ENCODE results near the gene PBX4. TPM values are rescaled to one million over a fixed set of nuclear protein-coding genes. Genes with fewer than 3 reads are reported as not detected.
A peak's percentile ranks its signal among the peaks of the same experiment; 100 is the strongest.

PBX4 gene
- total RNA-seq, 2 donors from 2014 or later = 28.3 to 56.8 TPM

GRCh38 chr19:19515642-19516519 lies 102.6 kb downstream of the PBX4 start, which contains the start of gene NDUFA13:
NDUFA13 (plus strand) TSS chr19:19516225; CDS start chr19:19516239, 14 bp downstream.
- peak; percentile 93 to 96 for DNase-seq
- no peaks in the 10 kb centered on the region for H3K9me3 Mint-ChIP-seq
- no peaks in the 10 kb centered on the region for H3K27me3 Mint-ChIP-seq (ENCODE audit: low read depth)
- peak within 1 kb of the TSS; percentile 97 for H3K27ac Mint-ChIP-seq
- ATAC-seq (replicated peaks in 1 of 2) = peak; percentile 94 to 97
- H3K36me3 Mint-ChIP-seq (ENCODE audit: insufficient read depth in 2 of 2) = peaks cover 7 to 19% of the 10 kb centered on the region in 2 donors
- H3K4me1 Mint-ChIP-seq (ENCODE audit: low read depth) = peaks cover 33% of the 10 kb centered on the region
- peak within 1 kb of the TSS; percentile 93 to 96 for H3K4me3 Mint-ChIP-seq

- DNase-seq (no peak), ATAC-seq (replicated peaks in 1 of 2) (no peak)
- Mint-ChIP-seq H3K4me3 (peak within 1 kb of the TSS; percentile 93 to 96), H3K27me3 (ENCODE audit: low read depth) (no peaks in the 10 kb centered on the region), H3K4me1 (ENCODE audit: low read depth) (peaks cover 27% of the 10 kb centered on the region), H3K27ac (peak within 1 kb of the TSS; percentile 97), H3K9me3 (no peaks in the 10 kb centered on the region), H3K36me3 (ENCODE audit: insufficient read depth in 2 of 2) (peaks cover 4 to 12% of the 10 kb centered on the region in 2 donors)
These were observed 103.4 kb downstream of the PBX4 start, which contains the start of gene TSSK6 for GRCh38 chr19:19514881-19515641. TSSK6 (minus strand) TSS chr19:19515548; CDS start chr19:19515427, 121 bp downstream.

- Mint-ChIP-seq H3K27ac (no peak overlapping the region), H3K4me3 (peak overlapping the region; percentile 43 to 62), H3K9me3 (no peaks in the 10 kb centered on the region), H3K4me1 (ENCODE audit: low read depth) (peaks cover 19% of the 10 kb centered on the region), H3K36me3 (ENCODE audit: insufficient read depth in 2 of 2) (peaks cover 0 to 4% of the 10 kb centered on the region in 2 donors), H3K27me3 (ENCODE audit: low read depth) (no peaks in the 10 kb centered on the region)
- DNase-seq (no peak), ATAC-seq (replicated peaks in 1 of 2) (no peak)
These were observed 104.3 kb downstream of the PBX4 start for GRCh38 chr19:19514215-19514657.

- no peaks in the 10 kb centered on the region for H3K9me3 Mint-ChIP-seq
- no peaks in the 10 kb centered on the region for H3K27me3 Mint-ChIP-seq (ENCODE audit: low read depth)
- peak overlapping the region in 1 of 2 donors; percentile 42 for H3K4me3 Mint-ChIP-seq
- DNase-seq = no peak
- H3K27ac Mint-ChIP-seq = no peak overlapping the region
- no peak for ATAC-seq (replicated peaks in 1 of 2)
- H3K36me3 Mint-ChIP-seq (ENCODE audit: insufficient read depth in 2 of 2) = peaks cover 0 to 2% of the 10 kb centered on the region in 2 donors
- peaks cover 16% of the 10 kb centered on the region for H3K4me1 Mint-ChIP-seq (ENCODE audit: low read depth)
These were observed 104.8 kb downstream of the PBX4 start for GRCh38 chr19:19513682-19514081.

Other genes with a start within 250 kb of the PBX4 start
- 100 to 1,000 TPM; 100 to 126 TPM for gene GATAD2A, start 213.0 kb downstream of the PBX4 start, total RNA-seq
- gene TSSK6, start 103.1 kb downstream of the PBX4 start, total RNA-seq = 1 to 10 TPM; 5.0 to 5.6 TPM
- 100 to 1,000 TPM; 229 to 263 TPM for gene NDUFA13, start 102.5 kb downstream of the PBX4 start, total RNA-seq
- 10 to 100 TPM; 18.2 to 21.3 TPM for gene YJEFN3, start 89.8 kb downstream of the PBX4 start, total RNA-seq
- under 1 TPM; 0.44 to 0.86 TPM for gene CILP2, start 80.4 kb downstream of the PBX4 start, total RNA-seq
- gene LPAR2, start 9.5 kb upstream of the PBX4 start, total RNA-seq = 10 to 100 TPM; 72.8 to 82.2 TPM
- 10 to 100 TPM; 96.4 to 99.8 TPM for gene GMIP, start 25.0 kb upstream of the PBX4 start, total RNA-seq
- gene ATP13A1, start 45.0 kb upstream of the PBX4 start, total RNA-seq = 10 to 100 TPM; 48.8 to 65.4 TPM
- 10 to 100 TPM; 67.1 to 77.2 TPM for gene ZNF101, start 50.2 kb upstream of the PBX4 start, total RNA-seq
- gene ZNF14, start 114.4 kb upstream of the PBX4 start, total RNA-seq = 10 to 100 TPM in 1 of 2 donors, 1 to 10 TPM in 1; 9.1 to 12.1 TPM
- gene ZNF506, start 203.1 kb upstream of the PBX4 start, total RNA-seq = 10 to 100 TPM; 66.0 to 68.9 TPM
- 10 to 100 TPM; 23.8 to 30.8 TPM for gene ZNF253, start 247.2 kb upstream of the PBX4 start, total RNA-seq